K562 (cell line): ENCODE data around the gene TMEM101. TPM values are rescaled to one million over a fixed set of nuclear protein-coding genes. Genes with fewer than 3 reads are reported as not detected.

ENCODE experiments used
- CEBPG ChIP-seq, 3 experiments: fragments of 200-800 bp in 1 of 3; sonication (Bioruptor generic) in 1 of 3; sonication (generic) in 1 of 3; formaldehyde crosslinking in 1 of 3; IDR thresholded peaks in 2 of 3; conservative IDR thresholded peaks in 1 of 3; 2 replicates each; pipeline versions ENCODE4 v1.6.1 to v1.8.0; 2016 to 2022; ENCODE audit warnings: missing compliant biosample characterization in 2 of 3, missing genetic modification characterization in 2 of 3, mild to moderate bottlenecking in 1 of 3, missing genetic modification reagents in 1 of 3
- CHD7 ChIP-seq: fragments of 200-600 bp; sonication (generic); IDR thresholded peaks from one replicate; pipeline ENCODE4 v1.6.1; 2012; ENCODE audit warnings: mild to moderate bottlenecking, low read depth, low read length, inconsistent platforms
- CSDE1 ChIP-seq, 2 experiments: fragments of 450-650 bp; IDR thresholded peaks; 2 replicates each; pipeline ENCODE4 v1.6.1; 2016; ENCODE audit warnings: mild to moderate bottlenecking in 1 of 2
- CUX1 ChIP-seq: fragments of 200-800 bp; sonication (Bioruptor generic); IDR thresholded peaks from 2 replicates; pipeline ENCODE4 v1.6.1; 2016; ENCODE audit warnings: missing genetic modification characterization, missing compliant biosample characterization
- EP400 ChIP-seq: fragments of 450-650 bp; IDR thresholded peaks from 2 replicates; pipeline ENCODE4 v1.6.1; 2017; ENCODE audit warnings: antibody characterized with exemption, mild to moderate bottlenecking, moderate library complexity
- LARP7 ChIP-seq: fragments of 450-650 bp; IDR thresholded peaks from 2 replicates; pipeline ENCODE4 v1.6.1; 2016
- NBN ChIP-seq: fragments of 450-650 bp; IDR thresholded peaks from 2 replicates; pipeline ENCODE4 v1.6.1; 2016; ENCODE audit warnings: low read depth, mild to moderate bottlenecking
- PTRF ChIP-seq: fragments of 450-650 bp; IDR thresholded peaks from 2 replicates; pipeline ENCODE4 v1.6.1; 2016; ENCODE audit warnings: mild to moderate bottlenecking, missing genetic modification characterization, missing compliant biosample characterization
- RCOR1 ChIP-seq, 2 experiments: IDR thresholded peaks; 2 replicates each; pipeline ENCODE4 v1.6.1; 2012; ENCODE audit warnings: low read depth in 2 of 2, low read length in 2 of 2, borderline replicate concordance in 1 of 2, improper control_type of control experiment in 1 of 2
- SMAD2 ChIP-seq: fragments of 150-350 bp; IDR thresholded peaks from 2 replicates; pipeline ENCODE4 v1.6.1; 2014; ENCODE audit warnings: low read depth, mild to moderate bottlenecking, low read length
- ZNF12 ChIP-seq: sonication (generic); formaldehyde crosslinking; IDR thresholded peaks from 2 replicates; pipeline ENCODE4 v1.4.0; 2020; ENCODE audit warnings: mild to moderate bottlenecking, missing genetic modification reagents
- polyA plus RNA-seq, 8 experiments: library from polyadenylated mRNA; depleted of rRNA in 4 of 8; stranded (reverse) in 5 of 8; unstranded in 3 of 8; fragments of >200 nt; fragmentation: Nextera tagmentation in 2 of 8; fragmentation: Illumina TruSeq in 1 of 8; extraction: Ambion mirVana in 2 of 8; extraction: Trizol in 1 of 8; gene quantifications; 2 replicates each; pipeline versions ENCODE4 v1.2.1 to v1.2.3, GENCODE V29; 2011 to 2014; ENCODE audit warnings: inconsistent platforms in 1 of 8, missing spikeins in 1 of 8
- total RNA-seq, 7 experiments: library from RNA; depleted of rRNA in 6 of 7; stranded (reverse); fragments of >200 nt in 6 of 7; fragmentation: Illumina TruSeq in 2 of 7; extraction: Trizol in 2 of 7; gene quantifications; 2 replicates each; pipeline versions ENCODE4 v1.2.1 to v1.2.3, GENCODE V29; 2011 to 2021; ENCODE audit warnings: low replicate concordance in 1 of 7

TMEM101 gene
- total and polyA plus RNA-seq, 9 of the 15 experiments (the other 6 are each of a cell fraction or from before 2014, with no cell fraction given) = 21.2 to 110 (median 37.8) TPM

- no peak for TF ChIP-seq CHD7
- TF ChIP-seq ZNF12 (CRISPR knock-in tag) = no peak
- peak; percentile 71 for TF ChIP-seq NBN
- TF ChIP-seq CEBPG (CRISPR knock-in tag; IDR thresholded peaks at IDR 0.05) = no peak
- no peak for TF ChIP-seq CEBPG (tag; conservative IDR thresholded peaks at IDR 0.05 in 1 of 2, IDR thresholded peaks at IDR 0.05 in 1 of 2)
- TF ChIP-seq CSDE1 (IDR thresholded peaks at IDR 0.05) = no peak
- no peak for TF ChIP-seq SMAD2
- no peak for TF ChIP-seq CUX1 (CRISPR knock-in tag)
- no peak for TF ChIP-seq LARP7
- no peak for TF ChIP-seq EP400
- peak; percentile 99 to 100 for TF ChIP-seq RCOR1 (IDR thresholded peaks at IDR 0.05; ENCODE audit: borderline replicate concordance in 1 of 2, low read depth in 2 of 2, low read length in 2 of 2)
- TF ChIP-seq PTRF (tag) = no peak
Measured at GRCh38 chr17:44006598-44007345, 8.0 kb downstream of the TMEM101 start (continued).
